MM.1S (cell line): ENCODE data around the gene BHMT2.

Experiments used
- EZH2 ChIP-seq: fragments of 300-600 bp; sonication (generic); optimal IDR thresholded peaks from 2 replicates; pipeline ENCODE3; 2017; ENCODE audit warnings: low read depth, mild to moderate bottlenecking, antibody characterized with exemption, low read length, mixed read lengths
- EZH2phosphoT487 ChIP-seq: fragments of 300-600 bp; sonication (generic); IDR thresholded peaks from 2 replicates; pipeline ENCODE4 v1.6.1; 2018; ENCODE audit warnings: antibody characterized with exemption, low read length
- TF ChIP-seq, protein P1 (sequence below): fragments of 300-600 bp; sonication (generic); IDR thresholded peaks from 2 replicates; pipeline ENCODE4 v1.5.1; 2016; ENCODE audit warnings: antibody characterized with exemption, low read length, mixed read lengths

DNA sequence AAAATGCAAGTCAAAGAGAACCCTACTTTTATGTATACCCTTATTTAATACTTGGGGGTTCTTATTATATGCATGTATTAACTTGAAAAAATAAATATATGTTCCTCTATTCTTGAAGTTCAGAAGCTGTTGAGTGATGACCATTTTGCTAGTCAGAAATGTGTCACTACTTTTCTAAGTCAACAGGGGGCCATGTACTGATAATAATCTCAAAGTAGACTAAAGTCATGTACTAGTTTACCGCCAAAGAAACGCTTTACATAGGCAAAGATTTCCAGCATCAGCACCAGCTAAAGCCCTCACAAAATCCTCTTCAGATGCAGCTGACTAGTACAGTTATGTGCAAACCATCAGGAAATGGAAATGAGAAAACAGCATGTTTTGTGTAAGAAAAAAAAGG lies 36.3 kb downstream of the BHMT2 start:
- TF ChIP-seq, protein P1, sequence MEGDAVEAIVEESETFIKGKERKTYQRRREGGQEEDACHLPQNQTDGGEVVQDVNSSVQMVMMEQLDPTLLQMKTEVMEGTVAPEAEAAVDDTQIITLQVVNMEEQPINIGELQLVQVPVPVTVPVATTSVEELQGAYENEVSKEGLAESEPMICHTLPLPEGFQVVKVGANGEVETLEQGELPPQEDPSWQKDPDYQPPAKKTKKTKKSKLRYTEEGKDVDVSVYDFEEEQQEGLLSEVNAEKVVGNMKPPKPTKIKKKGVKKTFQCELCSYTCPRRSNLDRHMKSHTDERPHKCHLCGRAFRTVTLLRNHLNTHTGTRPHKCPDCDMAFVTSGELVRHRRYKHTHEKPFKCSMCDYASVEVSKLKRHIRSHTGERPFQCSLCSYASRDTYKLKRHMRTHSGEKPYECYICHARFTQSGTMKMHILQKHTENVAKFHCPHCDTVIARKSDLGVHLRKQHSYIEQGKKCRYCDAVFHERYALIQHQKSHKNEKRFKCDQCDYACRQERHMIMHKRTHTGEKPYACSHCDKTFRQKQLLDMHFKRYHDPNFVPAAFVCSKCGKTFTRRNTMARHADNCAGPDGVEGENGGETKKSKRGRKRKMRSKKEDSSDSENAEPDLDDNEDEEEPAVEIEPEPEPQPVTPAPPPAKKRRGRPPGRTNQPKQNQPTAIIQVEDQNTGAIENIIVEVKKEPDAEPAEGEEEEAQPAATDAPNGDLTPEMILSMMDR, result no peak
- TF ChIP-seq EZH2, result no peak
- no peak for TF ChIP-seq EZH2phosphoT487
